K562 (cell line): Measurements from ENCODE around the gene ALDH16A1. TPM values are rescaled to one million over a fixed set of nuclear protein-coding genes. Genes with fewer than 3 reads are reported as not detected.

Experiments
- ADNP ChIP-seq: fragments of 200-800 bp; sonication (Bioruptor generic); IDR thresholded peaks from 2 replicates; pipeline ENCODE4 v1.6.1; 2016; ENCODE audit warnings: missing genetic modification characterization, missing compliant biosample characterization
- ATF7 ChIP-seq: fragments of 450-650 bp; IDR thresholded peaks from 2 replicates; pipeline ENCODE4 v1.7.1; 2014; ENCODE audit warnings: mild to moderate bottlenecking, moderate library complexity
- BHLHE40 ChIP-seq: IDR thresholded peaks from 2 replicates; pipeline ENCODE4 v1.6.1; 2011; ENCODE audit warnings: low read length, improper control_type of control experiment
- BMI1 ChIP-seq: fragments of 150-350 bp; IDR thresholded peaks from 2 replicates; pipeline ENCODE4 v1.6.1; 2014; ENCODE audit warnings: low read length
- CREBBP ChIP-seq: IDR thresholded peaks from one replicate; pipeline ENCODE4 v1.6.1; 2012; ENCODE audit warnings: low read depth, mild to moderate bottlenecking, control low read depth, inconsistent platforms, low read length
- EGR1 ChIP-seq: fragments of 450-650 bp; conservative IDR thresholded peaks from 2 replicates; pipeline ENCODE4 v1.6.1; 2017; ENCODE audit warnings: mild to moderate bottlenecking
- ETV6 ChIP-seq, 3 experiments: fragments of 150-350 bp in 1 of 3; sonication (generic) in 1 of 3; formaldehyde crosslinking in 1 of 3; IDR thresholded peaks; 2 replicates each; pipeline versions ENCODE4 v1.6.1 to v1.8.0; 2014 to 2022; ENCODE audit warnings: borderline replicate concordance in 2 of 3, low read depth in 2 of 3, antibody characterized with exemption in 1 of 3, low read length in 1 of 3, mild to moderate bottlenecking in 1 of 3, missing genetic modification reagents in 1 of 3
- MAFF ChIP-seq: IDR thresholded peaks from 2 replicates; pipeline ENCODE4 v1.6.1; 2012; ENCODE audit warnings: low read length, improper control_type of control experiment
- MEIS2 ChIP-seq: fragments of 450-650 bp; IDR thresholded peaks from 2 replicates; pipeline ENCODE4 v1.6.1; 2014; ENCODE audit warnings: mild to moderate bottlenecking; ENCODE audit not compliant: partially characterized antibody
- MTF1 ChIP-seq: fragments of 250-450 bp; sonication (Bioruptor Pico); IDR thresholded peaks from 2 replicates; pipeline ENCODE4 v1.9.0; 2021; ENCODE audit warnings: moderate library complexity, mild to moderate bottlenecking, inconsistent platforms, borderline replicate concordance
- NFYB ChIP-seq: IDR thresholded peaks from 2 replicates; pipeline ENCODE4 v1.6.1; 2011; ENCODE audit warnings: mild to moderate bottlenecking, moderate library complexity; ENCODE audit not compliant: insufficient read length; ENCODE audit errors: extremely low read depth
- NR2F6 ChIP-seq: fragments of 450-650 bp; formaldehyde crosslinking; IDR thresholded peaks from 2 replicates; pipeline ENCODE4 v1.4.0; 2020; ENCODE audit warnings: mild to moderate bottlenecking
- ZNF644 ChIP-seq: fragments of 200-800 bp; sonication (Bioruptor generic); IDR thresholded peaks from 2 replicates; pipeline ENCODE4 v1.6.1; 2016; ENCODE audit warnings: low read depth, missing genetic modification characterization, missing compliant biosample characterization
- ZSCAN29 ChIP-seq: fragments of 450-650 bp; IDR thresholded peaks from 2 replicates; pipeline ENCODE4 v1.6.1; 2017
- polyA plus RNA-seq, 8 experiments: library from polyadenylated mRNA; depleted of rRNA in 4 of 8; stranded (reverse) in 5 of 8; unstranded in 3 of 8; fragments of >200 nt; fragmentation: Nextera tagmentation in 2 of 8; fragmentation: Illumina TruSeq in 1 of 8; extraction: Ambion mirVana in 2 of 8; extraction: Trizol in 1 of 8; gene quantifications; 2 replicates each; pipeline versions ENCODE4 v1.2.1 to v1.2.3, GENCODE V29; 2011 to 2014; ENCODE audit warnings: inconsistent platforms in 1 of 8, missing spikeins in 1 of 8
- total RNA-seq, 7 experiments: library from RNA; depleted of rRNA in 6 of 7; stranded (reverse); fragments of >200 nt in 6 of 7; fragmentation: Illumina TruSeq in 2 of 7; extraction: Trizol in 2 of 7; gene quantifications; 2 replicates each; pipeline versions ENCODE4 v1.2.1 to v1.2.3, GENCODE V29; 2011 to 2021; ENCODE audit warnings: low replicate concordance in 1 of 7
- TF ChIP-seq, protein P1 (sequence below), 2 experiments: IDR thresholded peaks; 2 replicates each; pipeline ENCODE4 v1.6.1; 2011; ENCODE audit warnings: borderline replicate concordance in 1 of 2, control low read depth in 1 of 2, low read depth in 1 of 2, low read length in 1 of 2, mild to moderate bottlenecking in 1 of 2, mixed read lengths in 1 of 2, moderate library complexity in 1 of 2; ENCODE audit not compliant: insufficient read depth in 1 of 2, insufficient read length in 1 of 2, poor library complexity in 1 of 2, severe bottlenecking in 1 of 2; ENCODE audit errors: extremely low read depth in 1 of 2
- TF ChIP-seq, protein P2 (sequence below): fragments of 250-450 bp; sonication (Bioruptor Pico); IDR thresholded peaks from 2 replicates; pipeline ENCODE4 v1.9.0; 2021; ENCODE audit warnings: mild to moderate bottlenecking, inconsistent platforms
- TF ChIP-seq, protein P3 (sequence below): fragments of 450-650 bp; IDR thresholded peaks from 2 replicates; pipeline ENCODE4 v1.6.1; 2016; ENCODE audit warnings: missing biosample characterization, missing genetic modification characterization
- TF ChIP-seq, protein P4 (sequence below): sonication (generic); formaldehyde crosslinking; IDR thresholded peaks from 2 replicates; pipeline ENCODE4 v1.9.0; 2022; ENCODE audit warnings: mild to moderate bottlenecking, missing genetic modification reagents

Gene ALDH16A1
- total and polyA plus RNA-seq, 9 of the 15 experiments (the other 6 are each of a cell fraction or from before 2014, with no cell fraction given): 2.2 to 52.2 (median 7.6) TPM

DNA sequence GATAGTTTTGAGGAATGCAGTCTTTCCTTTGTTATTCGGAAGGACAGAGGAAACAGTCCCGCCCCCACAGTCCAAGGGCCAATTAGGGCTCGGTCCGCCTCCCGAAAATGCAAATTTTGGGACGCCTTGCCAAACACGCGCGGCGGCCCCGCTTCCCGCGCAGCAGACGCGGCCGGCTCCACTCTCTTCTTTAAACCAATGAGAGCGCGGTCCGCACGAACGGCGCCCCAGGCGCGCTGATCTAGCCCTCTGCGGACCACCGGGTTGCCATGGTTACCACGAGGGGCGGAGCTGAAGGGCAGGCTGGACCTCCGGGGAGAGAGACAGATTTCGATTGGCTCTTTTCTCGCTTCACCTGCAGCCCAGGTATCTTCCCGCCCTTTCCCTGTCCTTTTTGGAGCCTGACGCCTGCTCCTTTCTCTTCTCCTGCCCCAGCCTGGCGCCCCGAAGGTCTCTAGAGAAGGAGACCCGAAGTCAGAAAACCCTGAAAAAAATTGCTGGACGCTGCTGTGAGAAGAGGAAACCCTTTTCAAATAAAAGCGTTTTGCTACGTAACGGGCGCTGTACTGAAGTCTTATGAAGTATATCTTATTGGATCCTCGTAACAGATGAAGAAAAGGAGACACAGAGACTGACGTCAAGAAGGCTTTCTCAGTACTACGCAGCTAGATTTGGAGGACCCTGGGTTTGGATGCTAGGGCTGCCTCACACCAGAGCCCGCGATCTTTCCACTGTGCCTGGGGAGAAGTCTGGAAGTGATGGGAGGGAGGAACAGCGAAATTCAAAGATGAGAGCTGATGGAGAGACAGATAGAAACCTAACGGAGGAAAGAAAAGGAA is 31.8 kb upstream of the ALDH16A1 start (continued):
- TF ChIP-seq MAFF: no peak
- TF ChIP-seq BHLHE40: 0 out of 2 replicates have a peak, but pooled peaks have one; percentile 17
- TF ChIP-seq MEIS2: no peak
- TF ChIP-seq, protein P1, sequence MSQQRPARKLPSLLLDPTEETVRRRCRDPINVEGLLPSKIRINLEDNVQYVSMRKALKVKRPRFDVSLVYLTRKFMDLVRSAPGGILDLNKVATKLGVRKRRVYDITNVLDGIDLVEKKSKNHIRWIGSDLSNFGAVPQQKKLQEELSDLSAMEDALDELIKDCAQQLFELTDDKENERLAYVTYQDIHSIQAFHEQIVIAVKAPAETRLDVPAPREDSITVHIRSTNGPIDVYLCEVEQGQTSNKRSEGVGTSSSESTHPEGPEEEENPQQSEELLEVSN (IDR thresholded peaks at IDR 0.05; ENCODE audit: borderline replicate concordance in 1 of 2, extremely low read depth in 1 of 2, insufficient read depth in 1 of 2, insufficient read length in 1 of 2, low read depth in 1 of 2, low read length in 1 of 2, poor library complexity in 1 of 2, severe bottlenecking in 1 of 2): peak; percentile 87 to 93
- 0 out of 2 replicates have a peak, but pooled peaks have one; percentile 24 for TF ChIP-seq ZSCAN29
- TF ChIP-seq, protein P2, sequence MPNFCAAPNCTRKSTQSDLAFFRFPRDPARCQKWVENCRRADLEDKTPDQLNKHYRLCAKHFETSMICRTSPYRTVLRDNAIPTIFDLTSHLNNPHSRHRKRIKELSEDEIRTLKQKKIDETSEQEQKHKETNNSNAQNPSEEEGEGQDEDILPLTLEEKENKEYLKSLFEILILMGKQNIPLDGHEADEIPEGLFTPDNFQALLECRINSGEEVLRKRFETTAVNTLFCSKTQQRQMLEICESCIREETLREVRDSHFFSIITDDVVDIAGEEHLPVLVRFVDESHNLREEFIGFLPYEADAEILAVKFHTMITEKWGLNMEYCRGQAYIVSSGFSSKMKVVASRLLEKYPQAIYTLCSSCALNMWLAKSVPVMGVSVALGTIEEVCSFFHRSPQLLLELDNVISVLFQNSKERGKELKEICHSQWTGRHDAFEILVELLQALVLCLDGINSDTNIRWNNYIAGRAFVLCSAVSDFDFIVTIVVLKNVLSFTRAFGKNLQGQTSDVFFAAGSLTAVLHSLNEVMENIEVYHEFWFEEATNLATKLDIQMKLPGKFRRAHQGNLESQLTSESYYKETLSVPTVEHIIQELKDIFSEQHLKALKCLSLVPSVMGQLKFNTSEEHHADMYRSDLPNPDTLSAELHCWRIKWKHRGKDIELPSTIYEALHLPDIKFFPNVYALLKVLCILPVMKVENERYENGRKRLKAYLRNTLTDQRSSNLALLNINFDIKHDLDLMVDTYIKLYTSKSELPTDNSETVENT (CRISPR knock-in tag): peak; percentile 29; the same call in 1 of the 2 replicates
- TF ChIP-seq CREBBP: no peak
- TF ChIP-seq, protein P3, sequence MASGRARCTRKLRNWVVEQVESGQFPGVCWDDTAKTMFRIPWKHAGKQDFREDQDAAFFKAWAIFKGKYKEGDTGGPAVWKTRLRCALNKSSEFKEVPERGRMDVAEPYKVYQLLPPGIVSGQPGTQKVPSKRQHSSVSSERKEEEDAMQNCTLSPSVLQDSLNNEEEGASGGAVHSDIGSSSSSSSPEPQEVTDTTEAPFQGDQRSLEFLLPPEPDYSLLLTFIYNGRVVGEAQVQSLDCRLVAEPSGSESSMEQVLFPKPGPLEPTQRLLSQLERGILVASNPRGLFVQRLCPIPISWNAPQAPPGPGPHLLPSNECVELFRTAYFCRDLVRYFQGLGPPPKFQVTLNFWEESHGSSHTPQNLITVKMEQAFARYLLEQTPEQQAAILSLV (tag): no peak
- no peak for TF ChIP-seq MTF1 (CRISPR knock-in tag)
- TF ChIP-seq NFYB: peak; percentile 34
- TF ChIP-seq, protein P4, sequence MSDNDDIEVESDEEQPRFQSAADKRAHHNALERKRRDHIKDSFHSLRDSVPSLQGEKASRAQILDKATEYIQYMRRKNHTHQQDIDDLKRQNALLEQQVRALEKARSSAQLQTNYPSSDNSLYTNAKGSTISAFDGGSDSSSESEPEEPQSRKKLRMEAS (CRISPR knock-in tag): peak; percentile 69
- TF ChIP-seq ETV6 (IDR thresholded peaks at IDR 0.05; ENCODE audit: borderline replicate concordance in 1 of 2, low read depth in 2 of 2, low read length in 1 of 2): no peak
- no peak for TF ChIP-seq ETV6 (CRISPR knock-in tag; IDR thresholded peaks at IDR 0.05; ENCODE audit: borderline replicate concordance)
- no peak for TF ChIP-seq ATF7
- TF ChIP-seq EGR1: peak; percentile 52
- peak; percentile 70; the same call in 1 of the 2 replicates for TF ChIP-seq BMI1
- TF ChIP-seq ZNF644 (tag): no peak
- TF ChIP-seq ADNP (tag): no peak
- TF ChIP-seq NR2F6 (CRISPR knock-in tag): no peak
